ENCODE measurements around the gene KLF12.

GRCh38 chr13:74093691-74094090 is 40.5 kb downstream of the KLF12 start:
- TF ChIP-seq CTCF (IDR thresholded peaks at IDR 0.05; ENCODE audit: low read length) = no peak
- TF ChIP-seq EZH2 (optimal IDR thresholded peaks at IDR 0.05; ENCODE audit: low read depth, low read length) = no peak
